Measurements from ENCODE around the gene NCKAP5. TPM values are rescaled to one million over a fixed set of nuclear protein-coding genes. Genes with fewer than 3 reads are reported as not detected.

Gene NCKAP5
- total RNA-seq, 1 experiment from 2014 or later = 0.07 TPM

- no peak for DNase-seq (ENCODE audit: low spot score)
Observed at GRCh38 chr2:132667706-132668105, 900.6 kb downstream of the NCKAP5 start.

GRCh38 chr2:132665401-132666140 lies 902.7 kb downstream of the NCKAP5 start:
- no peak for DNase-seq (ENCODE audit: low spot score)

- peak; percentile 25 for DNase-seq (ENCODE audit: low spot score)
Observed at GRCh38 chr2:132664096-132664495, 904.2 kb downstream of the NCKAP5 start.

- no peak for DNase-seq (ENCODE audit: low spot score)
Observed at GRCh38 chr2:132662732-132663131, 905.5 kb downstream of the NCKAP5 start.

GRCh38 chr2:132659331-132659730 lies 908.9 kb downstream of the NCKAP5 start:
- no peak for DNase-seq (ENCODE audit: low spot score)

- no peak for DNase-seq (ENCODE audit: low spot score)
Observed at GRCh38 chr2:132656266-132656975, 911.8 kb downstream of the NCKAP5 start.

- no peak for DNase-seq (ENCODE audit: low spot score)
Observed at GRCh38 chr2:132654968-132655367, 913.3 kb downstream of the NCKAP5 start.

GRCh38 chr2:132654335-132654734 lies 913.9 kb downstream of the NCKAP5 start:
- DNase-seq (ENCODE audit: low spot score) = no peak

- DNase-seq (ENCODE audit: low spot score) = no peak
Observed at GRCh38 chr2:132652474-132652873, 915.8 kb downstream of the NCKAP5 start.

GRCh38 chr2:132651115-132652045 lies 916.9 kb downstream of the NCKAP5 start:
- peak; percentile 46 for DNase-seq (ENCODE audit: low spot score)

GRCh38 chr2:132646540-132647108 lies 921.6 kb downstream of the NCKAP5 start:
- DNase-seq (ENCODE audit: low spot score) = no peak

- DNase-seq (ENCODE audit: low spot score) = no peak
Observed at GRCh38 chr2:132645722-132646539, 922.3 kb downstream of the NCKAP5 start.

- no peak for DNase-seq (ENCODE audit: low spot score)
Observed at GRCh38 chr2:132645176-132645575, 923.1 kb downstream of the NCKAP5 start.

- no peak for DNase-seq (ENCODE audit: low spot score)
Observed at GRCh38 chr2:132642415-132642814, 925.8 kb downstream of the NCKAP5 start.

GRCh38 chr2:132641819-132642218 lies 926.4 kb downstream of the NCKAP5 start:
- no peak for DNase-seq (ENCODE audit: low spot score)

- DNase-seq (ENCODE audit: low spot score) = no peak
Observed at GRCh38 chr2:132640116-132640515, 928.1 kb downstream of the NCKAP5 start.

- no peak for DNase-seq (ENCODE audit: low spot score)
Observed at GRCh38 chr2:132638313-132639040, 929.8 kb downstream of the NCKAP5 start.

GRCh38 chr2:132636346-132636745 lies 931.9 kb downstream of the NCKAP5 start:
- no peak for DNase-seq (ENCODE audit: low spot score)

- DNase-seq (ENCODE audit: low spot score) = no peak
Observed at GRCh38 chr2:132633635-132634034, 934.6 kb downstream of the NCKAP5 start.

GRCh38 chr2:132632000-132632649 lies 936.1 kb downstream of the NCKAP5 start:
- peak; percentile 50 for DNase-seq (ENCODE audit: low spot score)

Data from A172 (cell line).